ENCODE measurements around the gene LGALS14. TPM values are rescaled to one million over a fixed set of nuclear protein-coding genes. Genes with fewer than 3 reads are reported as not detected.
"Not testable (repeated sequence)": the region's sequence is repeated elsewhere in the genome, so short reads cannot be mapped to it uniquely, and the experiment has no call there.

LGALS14 gene
- polyA plus RNA-seq: not detected
- long read RNA-seq, donor 1: 0 reads
- long read RNA-seq, donor 2: 0 reads
- long read RNA-seq, donor 3: 0 reads
- long read RNA-seq, donor 4: 0 reads
- long read RNA-seq, donor 5, partial matches to known transcripts: 0 of 4 reads
- long read RNA-seq, donor 5, other reads (novel, unspliced or antisense): 0 of 4 reads
- long read RNA-seq, donor 6, partial matches to known transcripts: 0 of 2 reads
- long read RNA-seq, donor 6, other reads (novel, unspliced or antisense): 0 of 2 reads
- long read RNA-seq, donor 7, partial matches to known transcripts: 0 of 3 reads
- long read RNA-seq, donor 7, other reads (novel, unspliced or antisense): 0 of 3 reads
- long read RNA-seq, donor 8, partial matches to known transcripts: 0 of 3 reads
- long read RNA-seq, donor 8, other reads (novel, unspliced or antisense): 0 of 3 reads
- long read RNA-seq, donor 9, partial matches to known transcripts: 0 of 2 reads
- long read RNA-seq, donor 9, other reads (novel, unspliced or antisense): 0 of 2 reads
- long read RNA-seq, donor 10: 0 reads
- long read RNA-seq, donor 11: 0 reads

- DNase-seq: peak; percentile 18 to 33
- Histone ChIP-seq H3K4me1 (ENCODE audit: control insufficient read depth, insufficient read depth, low read length) (no peaks in the 10 kb centered on the region), H3K27ac (ENCODE audit: low read length) (no peak within 1 kb of the TSS), H3K9me3 (ENCODE audit: control insufficient read depth, low read depth, low read length) (no peaks in the 10 kb centered on the region), H3K4me3 (ENCODE audit: low read length) (no peak within 1 kb of the TSS), H3K27me3 (ENCODE audit: control insufficient read depth, insufficient read depth, low read length) (peaks cover 2% of the 10 kb centered on the region), H3K36me3 (ENCODE audit: control insufficient read depth, insufficient read depth, low read length) (no peaks in the 10 kb centered on the region)
- no CpG with 5 or more reads among the region's 6 CpGs for WGBS (ENCODE audit: insufficient coverage, low lambda C conversion rate)
Measured at GRCh38 chr19:39704181-39705044, at the start of gene LGALS14. Gene LGALS14 (plus strand): TSS chr19:39704481. CDS start chr19:39704529, 48 bp downstream.

- H3K9me3 ChIP-seq (ENCODE audit: control insufficient read depth, low read depth, low read length): no peaks in the 10 kb centered on the region
- no peaks in the 10 kb centered on the region for H3K27me3 ChIP-seq (ENCODE audit: control insufficient read depth, insufficient read depth, low read length)
- no peak within 1 kb of the TSS for H3K27ac ChIP-seq (ENCODE audit: low read length)
- no CpG with 5 or more reads among the region's 3 CpGs for WGBS (ENCODE audit: insufficient coverage, low lambda C conversion rate)
- H3K4me1 ChIP-seq (ENCODE audit: control insufficient read depth, insufficient read depth, low read length): no peaks in the 10 kb centered on the region
- no peaks in the 10 kb centered on the region for H3K36me3 ChIP-seq (ENCODE audit: control insufficient read depth, insufficient read depth, low read length)
- DNase-seq: no peak
- no peak within 1 kb of the TSS for H3K4me3 ChIP-seq (ENCODE audit: low read length)
Measured at GRCh38 chr19:39655613-39656012, 48.7 kb upstream of the LGALS14 start, which contains the start of gene LGALS16. Gene LGALS16 (plus strand): TSS chr19:39655913. CDS start chr19:39655962, 49 bp downstream.

GRCh38 chr19:39659791-39660190, 44.5 kb upstream of the LGALS14 start:
- 100% methylated on average over 1 of the region's 4 CpGs for WGBS (ENCODE audit: insufficient coverage, low lambda C conversion rate)

GRCh38 chr19:39660661-39661060, 43.6 kb upstream of the LGALS14 start:
- Histone ChIP-seq H3K36me3 (ENCODE audit: control insufficient read depth, insufficient read depth, low read length) (no peaks in the 10 kb centered on the region), H3K27ac (ENCODE audit: low read length) (no peak overlapping the region), H3K9me3 (ENCODE audit: control insufficient read depth, low read depth, low read length) (no peaks in the 10 kb centered on the region), H3K27me3 (ENCODE audit: control insufficient read depth, insufficient read depth, low read length) (no peaks in the 10 kb centered on the region), H3K4me3 (ENCODE audit: low read length) (no peak overlapping the region), H3K4me1 (ENCODE audit: control insufficient read depth, insufficient read depth, low read length) (no peaks in the 10 kb centered on the region)
- DNase-seq: no peak
- no CpG with 5 or more reads among the region's 4 CpGs for WGBS (ENCODE audit: insufficient coverage, low lambda C conversion rate)

More at GRCh38 chr19:39659791-39660190, 44.5 kb upstream of the LGALS14 start:
- Histone ChIP-seq H3K4me3 (ENCODE audit: low read length) (no peak overlapping the region), H3K27ac (ENCODE audit: low read length) (no peak overlapping the region), H3K36me3 (ENCODE audit: control insufficient read depth, insufficient read depth, low read length) (no peaks in the 10 kb centered on the region), H3K27me3 (ENCODE audit: control insufficient read depth, insufficient read depth, low read length) (no peaks in the 10 kb centered on the region), H3K4me1 (ENCODE audit: control insufficient read depth, insufficient read depth, low read length) (no peaks in the 10 kb centered on the region), H3K9me3 (ENCODE audit: control insufficient read depth, low read depth, low read length) (no peaks in the 10 kb centered on the region)
- no peak for DNase-seq

GRCh38 chr19:39661565-39661964, 42.7 kb upstream of the LGALS14 start:
- no peak overlapping the region for H3K4me3 ChIP-seq (ENCODE audit: low read length)
- no peaks in the 10 kb centered on the region for H3K9me3 ChIP-seq (ENCODE audit: control insufficient read depth, low read depth, low read length)
- no peak overlapping the region for H3K27ac ChIP-seq (ENCODE audit: low read length)
- H3K4me1 ChIP-seq (ENCODE audit: control insufficient read depth, insufficient read depth, low read length): no peaks in the 10 kb centered on the region
- DNase-seq: no peak
- no peaks in the 10 kb centered on the region for H3K36me3 ChIP-seq (ENCODE audit: control insufficient read depth, insufficient read depth, low read length)
- no peaks in the 10 kb centered on the region for H3K27me3 ChIP-seq (ENCODE audit: control insufficient read depth, insufficient read depth, low read length)

GRCh38 chr19:39669860-39670259, 34.4 kb upstream of the LGALS14 start:
- not testable (repeated sequence) for H3K27me3 ChIP-seq (ENCODE audit: control insufficient read depth, insufficient read depth, low read length); H3K36me3 ChIP-seq (ENCODE audit: control insufficient read depth, insufficient read depth, low read length); DNase-seq; H3K9me3 ChIP-seq (ENCODE audit: control insufficient read depth, low read depth, low read length); H3K4me3 ChIP-seq (ENCODE audit: low read length); H3K27ac ChIP-seq (ENCODE audit: low read length); H3K4me1 ChIP-seq (ENCODE audit: control insufficient read depth, insufficient read depth, low read length)
- WGBS (ENCODE audit: insufficient coverage, low lambda C conversion rate): no CpG with 5 or more reads among the region's 3 CpGs

- no peaks in the 10 kb centered on the region for H3K9me3 ChIP-seq (ENCODE audit: control insufficient read depth, low read depth, low read length)
- no peak for DNase-seq
- no peak overlapping the region for H3K4me3 ChIP-seq (ENCODE audit: low read length)
- H3K27me3 ChIP-seq (ENCODE audit: control insufficient read depth, insufficient read depth, low read length): peaks cover 6% of the 10 kb centered on the region
- no CpG with 5 or more reads among the region's 4 CpGs for WGBS (ENCODE audit: insufficient coverage, low lambda C conversion rate)
- no peak overlapping the region for H3K27ac ChIP-seq (ENCODE audit: low read length)
- H3K36me3 ChIP-seq (ENCODE audit: control insufficient read depth, insufficient read depth, low read length): no peaks in the 10 kb centered on the region
- H3K4me1 ChIP-seq (ENCODE audit: control insufficient read depth, insufficient read depth, low read length): no peaks in the 10 kb centered on the region
Measured at GRCh38 chr19:39670998-39671397, 33.3 kb upstream of the LGALS14 start.

- Histone ChIP-seq H3K4me1 (ENCODE audit: control insufficient read depth, insufficient read depth, low read length) (no peaks in the 10 kb centered on the region), H3K36me3 (ENCODE audit: control insufficient read depth, insufficient read depth, low read length) (no peaks in the 10 kb centered on the region), H3K27me3 (ENCODE audit: control insufficient read depth, insufficient read depth, low read length) (peaks cover 6% of the 10 kb centered on the region), H3K27ac (ENCODE audit: low read length) (no peak overlapping the region), H3K9me3 (ENCODE audit: control insufficient read depth, low read depth, low read length) (no peaks in the 10 kb centered on the region), H3K4me3 (ENCODE audit: low read length) (no peak overlapping the region)
- 20% methylated on average over 1 of the region's 9 CpGs for WGBS (ENCODE audit: insufficient coverage, low lambda C conversion rate)
- DNase-seq: peak; percentile 12 to 25
Measured at GRCh38 chr19:39671739-39672363, 32.4 kb upstream of the LGALS14 start.

GRCh38 chr19:39672473-39672872, 31.8 kb upstream of the LGALS14 start:
- no CpG with 5 or more reads among the region's 5 CpGs for WGBS (ENCODE audit: insufficient coverage, low lambda C conversion rate)

GRCh38 chr19:39673862-39674261, 30.4 kb upstream of the LGALS14 start:
- not testable (repeated sequence) for H3K9me3 ChIP-seq (ENCODE audit: control insufficient read depth, low read depth, low read length); DNase-seq; H3K4me3 ChIP-seq (ENCODE audit: low read length); H3K36me3 ChIP-seq (ENCODE audit: control insufficient read depth, insufficient read depth, low read length); H3K4me1 ChIP-seq (ENCODE audit: control insufficient read depth, insufficient read depth, low read length); H3K27ac ChIP-seq (ENCODE audit: low read length); H3K27me3 ChIP-seq (ENCODE audit: control insufficient read depth, insufficient read depth, low read length)
- no CpG with 5 or more reads among the region's 1 CpG for WGBS (ENCODE audit: insufficient coverage, low lambda C conversion rate)

More at GRCh38 chr19:39672473-39672872, 31.8 kb upstream of the LGALS14 start:
- Histone ChIP-seq H3K4me1 (ENCODE audit: control insufficient read depth, insufficient read depth, low read length) (no peaks in the 10 kb centered on the region), H3K9me3 (ENCODE audit: control insufficient read depth, low read depth, low read length) (no peaks in the 10 kb centered on the region), H3K27me3 (ENCODE audit: control insufficient read depth, insufficient read depth, low read length) (peaks cover 6% of the 10 kb centered on the region), H3K27ac (ENCODE audit: low read length) (no peak overlapping the region), H3K4me3 (ENCODE audit: low read length) (no peak overlapping the region), H3K36me3 (ENCODE audit: control insufficient read depth, insufficient read depth, low read length) (no peaks in the 10 kb centered on the region)
- no peak for DNase-seq
